ENCODE data around the gene RERG. TPM values are rescaled to one million over a fixed set of nuclear protein-coding genes. Genes with fewer than 3 reads are reported as not detected.

RERG gene
- total RNA-seq, 6 experiments from 2014 or later = not detected

DNA sequence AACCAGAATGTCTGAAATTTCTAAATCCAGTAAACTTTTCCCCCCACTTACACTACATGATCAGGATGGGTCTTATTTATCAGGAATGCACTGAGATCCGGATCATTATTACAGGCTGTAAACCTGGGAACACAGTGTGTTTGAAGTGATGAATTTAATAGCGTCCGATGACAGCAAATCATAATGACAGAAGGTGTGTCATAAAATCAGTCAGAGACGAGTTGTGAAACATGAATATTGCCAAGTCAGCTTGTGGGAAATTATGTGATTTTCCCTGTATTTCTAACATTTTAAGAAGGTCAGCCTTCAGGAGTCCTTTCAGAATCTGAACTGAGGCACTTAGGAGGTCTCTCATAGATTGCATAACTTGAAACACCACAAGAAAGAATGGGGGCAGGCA, 36.7 kb downstream of the RERG start:
- no peak for DNase-seq
- Mint-ChIP-seq H3K36me3 (ENCODE audit: low read depth) (no peaks in the 10 kb centered on the region), H3K4me3 (no peak overlapping the region), H3K4me1 (ENCODE audit: low read depth) (no peaks in the 10 kb centered on the region), H3K27ac (no peak overlapping the region), H3K27me3 (ENCODE audit: insufficient read depth) (peaks cover 3% of the 10 kb centered on the region), H3K9me3 (no peaks in the 10 kb centered on the region; the same call in 1 of the 2 replicates)
- TF ChIP-seq, protein P1, sequence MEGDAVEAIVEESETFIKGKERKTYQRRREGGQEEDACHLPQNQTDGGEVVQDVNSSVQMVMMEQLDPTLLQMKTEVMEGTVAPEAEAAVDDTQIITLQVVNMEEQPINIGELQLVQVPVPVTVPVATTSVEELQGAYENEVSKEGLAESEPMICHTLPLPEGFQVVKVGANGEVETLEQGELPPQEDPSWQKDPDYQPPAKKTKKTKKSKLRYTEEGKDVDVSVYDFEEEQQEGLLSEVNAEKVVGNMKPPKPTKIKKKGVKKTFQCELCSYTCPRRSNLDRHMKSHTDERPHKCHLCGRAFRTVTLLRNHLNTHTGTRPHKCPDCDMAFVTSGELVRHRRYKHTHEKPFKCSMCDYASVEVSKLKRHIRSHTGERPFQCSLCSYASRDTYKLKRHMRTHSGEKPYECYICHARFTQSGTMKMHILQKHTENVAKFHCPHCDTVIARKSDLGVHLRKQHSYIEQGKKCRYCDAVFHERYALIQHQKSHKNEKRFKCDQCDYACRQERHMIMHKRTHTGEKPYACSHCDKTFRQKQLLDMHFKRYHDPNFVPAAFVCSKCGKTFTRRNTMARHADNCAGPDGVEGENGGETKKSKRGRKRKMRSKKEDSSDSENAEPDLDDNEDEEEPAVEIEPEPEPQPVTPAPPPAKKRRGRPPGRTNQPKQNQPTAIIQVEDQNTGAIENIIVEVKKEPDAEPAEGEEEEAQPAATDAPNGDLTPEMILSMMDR (IDR thresholded peaks at IDR 0.05) = no peak

DNA sequence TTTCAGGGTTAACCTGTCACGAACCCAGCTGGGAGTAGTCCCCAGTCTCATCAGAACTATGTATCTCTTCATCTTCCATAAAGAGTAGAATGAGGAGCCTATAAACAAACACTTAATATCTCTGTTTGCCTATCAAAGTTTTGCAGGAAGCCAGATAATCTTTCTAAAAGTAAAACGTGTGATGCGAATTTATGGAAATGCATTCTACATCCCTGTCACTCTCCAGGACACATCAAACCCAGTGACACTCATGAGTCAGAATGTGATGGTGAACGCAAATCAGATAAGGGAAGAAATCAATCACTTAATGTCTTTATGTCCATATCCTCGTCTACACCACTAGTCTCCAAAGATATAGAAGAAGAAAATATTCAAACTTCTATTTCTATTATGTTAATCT, 37.4 kb downstream of the RERG start:
- H3K36me3 Mint-ChIP-seq (ENCODE audit: low read depth) = no peaks in the 10 kb centered on the region
- H3K27me3 Mint-ChIP-seq (ENCODE audit: insufficient read depth) = peaks cover 4% of the 10 kb centered on the region
- TF ChIP-seq, protein P1 (IDR thresholded peaks at IDR 0.05) = no peak
- H3K27ac Mint-ChIP-seq = no peak overlapping the region
- H3K4me3 Mint-ChIP-seq = no peak overlapping the region
- H3K4me1 Mint-ChIP-seq (ENCODE audit: low read depth) = no peaks in the 10 kb centered on the region
- no peaks in the 10 kb centered on the region; the same call in 1 of the 2 replicates for H3K9me3 Mint-ChIP-seq
- no peak for DNase-seq

DNA sequence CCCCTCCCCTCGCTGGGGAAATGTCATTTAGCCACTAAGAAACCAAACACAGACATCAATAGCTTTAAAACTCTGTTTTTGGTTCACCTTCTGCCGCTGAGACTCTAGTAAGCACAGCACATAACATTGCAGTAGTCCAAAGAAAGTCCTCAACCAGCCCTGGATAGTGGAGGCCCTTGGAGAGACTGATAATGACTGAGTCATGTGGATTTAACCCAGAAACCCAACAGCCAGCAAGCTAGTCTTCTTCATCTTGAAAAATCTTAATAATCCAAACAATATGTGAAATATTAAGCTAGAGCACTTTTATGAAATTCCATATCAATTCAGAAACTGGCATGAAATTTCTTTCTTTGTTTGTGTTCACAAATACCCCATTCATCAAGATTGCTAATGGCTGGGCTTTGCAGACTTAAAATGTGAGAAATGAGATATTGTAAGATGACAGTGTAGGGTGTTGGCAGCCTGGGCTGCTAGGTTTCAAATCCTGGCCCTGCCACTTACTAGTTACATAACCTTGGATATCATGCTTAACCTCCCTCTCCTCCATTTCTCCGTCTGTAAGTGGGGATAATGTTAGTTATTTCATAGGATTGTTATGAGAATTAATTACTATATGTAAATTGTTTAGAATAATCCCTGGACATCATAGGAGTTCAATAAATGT, 40.1 kb downstream of the RERG start:
- Mint-ChIP-seq H3K27me3 (ENCODE audit: insufficient read depth) (peaks cover 4% of the 10 kb centered on the region), H3K9me3 (no peaks in the 10 kb centered on the region; the same call in 1 of the 2 replicates), H3K27ac (no peak overlapping the region), H3K4me1 (ENCODE audit: low read depth) (no peaks in the 10 kb centered on the region), H3K4me3 (no peak overlapping the region), H3K36me3 (ENCODE audit: low read depth) (no peaks in the 10 kb centered on the region)
- TF ChIP-seq, protein P1 (IDR thresholded peaks at IDR 0.05) = no peak
- no peak for DNase-seq

DNA sequence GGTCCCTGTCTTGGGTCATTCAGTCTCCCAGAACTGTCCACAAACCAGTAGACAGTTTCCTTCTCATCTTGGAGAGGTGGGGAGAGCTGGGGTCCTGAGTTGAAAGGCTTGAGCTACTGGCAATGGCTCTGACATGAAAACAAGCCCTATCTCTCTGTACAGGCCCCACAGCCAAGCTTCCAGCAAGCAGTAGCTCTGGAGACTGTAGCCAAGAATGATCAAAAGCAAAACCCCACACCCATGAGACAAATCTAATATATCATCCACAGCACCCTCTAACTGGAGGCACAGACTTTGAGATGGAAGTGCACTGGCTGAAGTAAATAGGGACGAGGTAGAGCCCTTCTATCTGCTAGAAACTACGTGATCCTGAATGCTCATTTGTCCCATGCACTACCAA, 40.9 kb downstream of the RERG start:
- no peaks in the 10 kb centered on the region for H3K36me3 Mint-ChIP-seq (ENCODE audit: low read depth)
- no peaks in the 10 kb centered on the region; the same call in 1 of the 2 replicates for H3K9me3 Mint-ChIP-seq
- no peaks in the 10 kb centered on the region for H3K4me1 Mint-ChIP-seq (ENCODE audit: low read depth)
- no peak overlapping the region for H3K4me3 Mint-ChIP-seq
- peaks cover 4% of the 10 kb centered on the region for H3K27me3 Mint-ChIP-seq (ENCODE audit: insufficient read depth)
- DNase-seq = no peak
- no peak overlapping the region for H3K27ac Mint-ChIP-seq
- TF ChIP-seq, protein P1 (IDR thresholded peaks at IDR 0.05) = no peak

DNA sequence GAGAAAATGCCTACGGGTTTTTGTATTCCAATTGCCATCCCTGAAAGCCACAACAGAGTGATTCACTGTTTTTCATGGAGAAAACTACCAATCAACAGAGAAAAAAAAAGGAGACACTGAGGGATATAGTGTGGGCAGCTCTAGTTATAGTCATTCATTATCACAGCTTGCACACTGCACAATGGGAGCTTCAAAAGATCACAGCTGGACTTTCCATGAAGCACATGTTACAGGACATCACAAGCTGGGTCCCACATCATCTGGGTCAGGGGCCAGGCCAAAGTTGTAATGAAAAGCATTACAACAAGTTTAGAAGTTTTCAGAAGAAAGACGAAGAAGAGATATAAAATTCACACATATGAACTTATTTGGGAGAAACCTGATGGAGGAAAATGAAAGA, 41.5 kb downstream of the RERG start:
- Mint-ChIP-seq H3K36me3 (ENCODE audit: low read depth) (no peaks in the 10 kb centered on the region), H3K27me3 (ENCODE audit: insufficient read depth) (peaks cover 4% of the 10 kb centered on the region), H3K9me3 (no peaks in the 10 kb centered on the region; the same call in 1 of the 2 replicates), H3K27ac (no peak overlapping the region), H3K4me1 (ENCODE audit: low read depth) (no peaks in the 10 kb centered on the region), H3K4me3 (no peak overlapping the region)
- no peak for DNase-seq
- TF ChIP-seq, protein P1 (IDR thresholded peaks at IDR 0.05) = no peak
